GM12891 (cell line): ENCODE measurements around the gene SCN11A.

Experiments used
- POLR2A ChIP-seq: IDR thresholded peaks from 2 replicates; pipeline ENCODE4 v1.6.1; 2011; ENCODE audit warnings: low read depth, low read length, control low read depth
- POU2F2 ChIP-seq: IDR thresholded peaks from 2 replicates; pipeline ENCODE4 v1.6.1; 2011; ENCODE audit warnings: low read depth, mild to moderate bottlenecking, control low read depth, low read length, moderate library complexity

GRCh38 chr3:39065197-39065596 is 13.5 kb upstream of the SCN11A start:
- TF ChIP-seq POLR2A (no peak), POU2F2 (no peak)
